ENCODE results near the gene CFAP161.

Gene CFAP161, protein sequence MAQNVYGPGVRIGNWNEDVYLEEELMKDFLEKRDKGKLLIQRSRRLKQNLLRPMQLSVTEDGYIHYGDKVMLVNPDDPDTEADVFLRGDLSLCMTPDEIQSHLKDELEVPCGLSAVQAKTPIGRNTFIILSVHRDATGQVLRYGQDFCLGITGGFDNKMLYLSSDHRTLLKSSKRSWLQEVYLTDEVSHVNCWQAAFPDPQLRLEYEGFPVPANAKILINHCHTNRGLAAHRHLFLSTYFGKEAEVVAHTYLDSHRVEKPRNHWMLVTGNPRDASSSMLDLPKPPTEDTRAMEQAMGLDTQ

DNA sequence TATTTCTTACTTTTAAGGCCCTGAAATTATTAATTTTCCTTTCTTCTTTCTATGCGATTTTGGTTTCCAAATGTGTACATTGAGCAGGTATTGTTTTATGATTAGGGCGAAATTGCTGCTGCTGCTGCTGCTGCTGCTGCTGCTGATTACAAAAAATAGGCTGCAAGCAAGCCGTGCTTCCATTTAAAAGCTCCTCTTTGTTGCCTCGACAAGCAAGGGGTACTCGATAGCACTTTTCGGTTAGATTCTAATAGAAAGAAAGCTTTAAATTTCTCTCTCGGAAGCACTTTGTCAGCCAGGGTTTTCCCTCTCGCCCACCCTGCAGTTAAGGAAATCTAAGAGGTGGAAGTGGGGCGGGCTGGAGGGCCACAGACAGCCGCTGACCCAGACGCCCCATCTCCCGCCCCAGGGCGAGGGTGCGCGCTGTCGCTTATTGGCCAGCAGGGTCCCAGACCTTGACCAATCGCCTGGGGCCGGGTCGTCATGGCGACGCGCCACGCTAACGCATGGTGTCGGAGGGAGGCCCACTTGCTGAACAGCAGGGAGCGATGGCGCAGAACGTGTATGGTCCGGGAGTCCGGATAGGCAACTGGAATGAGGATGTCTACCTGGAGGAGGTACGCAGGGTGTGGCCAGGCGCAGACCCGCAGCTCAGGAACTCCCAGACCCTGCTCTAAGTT, at the start of gene CFAP161:
CFAP161 (plus strand) TSS at position 489 of the 680 bp plus-strand sequence; CDS start at position 549, 60 bp downstream.
- peak; percentile 56 for DNase-seq (ENCODE audit: low read depth)

DNA sequence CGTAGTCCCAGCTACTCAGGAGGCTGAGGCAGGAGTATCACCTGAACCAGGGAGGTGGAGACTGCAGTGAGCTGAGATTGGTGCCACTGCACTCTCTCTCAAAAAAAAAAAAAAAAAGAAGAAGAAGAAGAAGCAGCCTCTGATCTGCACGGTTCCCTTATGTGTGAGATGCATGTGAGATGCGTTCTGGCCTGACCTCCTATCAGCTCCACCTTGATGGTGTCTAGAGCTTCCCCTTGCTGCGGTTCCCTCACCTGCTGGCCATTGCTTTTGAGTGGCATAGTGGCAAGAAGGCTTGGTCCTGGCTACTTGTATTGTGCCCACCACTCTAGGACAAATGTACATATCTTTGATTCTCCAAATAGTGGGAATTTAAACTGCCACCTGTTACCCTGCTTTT, 49.4 kb upstream of the CFAP161 start:
- DNase-seq (ENCODE audit: low read depth): no peak

DNA sequence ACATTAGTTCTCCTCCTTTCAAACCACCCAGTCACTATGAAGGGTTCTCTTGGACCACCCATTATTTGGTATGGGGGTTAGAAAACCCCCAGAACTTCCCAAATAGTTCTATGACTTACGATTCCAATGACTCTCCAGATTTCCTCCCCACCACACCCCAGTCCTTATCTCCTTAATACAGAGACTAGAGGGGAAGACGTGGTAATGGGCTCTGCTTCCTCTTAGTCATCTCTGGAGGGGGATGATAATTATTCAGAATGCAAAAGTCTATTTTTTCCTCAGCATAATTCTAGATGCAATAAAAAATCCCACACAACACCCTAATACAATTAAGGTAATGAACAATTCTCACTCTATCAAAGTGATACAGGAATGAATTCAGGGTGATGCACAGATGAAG, 48.9 kb upstream of the CFAP161 start:
- DNase-seq (ENCODE audit: low read depth): no peak

DNA sequence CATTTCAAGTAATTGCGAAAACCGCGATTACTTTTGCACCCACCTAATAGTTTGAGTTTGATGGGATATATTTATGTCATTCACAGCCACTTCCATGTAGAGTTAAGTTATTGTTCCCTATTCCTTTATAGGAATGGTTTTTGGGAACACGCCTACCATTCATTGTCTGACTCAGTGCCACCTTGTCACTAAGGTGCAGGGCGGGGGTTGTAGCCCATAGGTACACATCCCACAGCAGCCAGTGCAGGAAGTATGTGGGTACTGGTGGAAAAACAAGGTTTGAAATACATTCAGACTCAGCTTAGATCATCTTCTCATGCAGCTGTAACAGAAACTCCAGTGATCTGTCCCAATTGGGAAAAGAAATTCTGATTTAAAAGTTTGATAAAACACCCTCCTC, 48.2 kb upstream of the CFAP161 start:
- no peak for DNase-seq (ENCODE audit: low read depth)

DNA sequence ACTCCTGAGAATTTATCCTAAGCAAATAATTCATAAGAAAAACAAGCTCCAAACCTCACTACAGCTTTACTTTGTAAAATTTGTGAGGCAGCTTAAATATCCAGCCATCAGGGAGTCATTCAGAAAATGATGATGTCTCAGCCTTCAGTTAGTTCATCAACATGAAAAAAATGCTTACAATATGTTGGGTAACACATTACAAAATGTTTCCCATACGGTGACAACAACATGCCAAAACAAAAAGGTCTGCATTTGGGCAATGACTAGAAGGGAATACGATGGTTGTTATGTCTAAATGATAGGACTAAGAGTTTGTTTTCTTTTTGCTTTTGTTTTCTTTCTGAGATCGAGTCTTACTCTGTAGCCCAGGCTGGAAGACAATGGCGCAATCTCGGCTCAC, 47.0 kb upstream of the CFAP161 start:
- no peak for DNase-seq (ENCODE audit: low read depth)

DNA sequence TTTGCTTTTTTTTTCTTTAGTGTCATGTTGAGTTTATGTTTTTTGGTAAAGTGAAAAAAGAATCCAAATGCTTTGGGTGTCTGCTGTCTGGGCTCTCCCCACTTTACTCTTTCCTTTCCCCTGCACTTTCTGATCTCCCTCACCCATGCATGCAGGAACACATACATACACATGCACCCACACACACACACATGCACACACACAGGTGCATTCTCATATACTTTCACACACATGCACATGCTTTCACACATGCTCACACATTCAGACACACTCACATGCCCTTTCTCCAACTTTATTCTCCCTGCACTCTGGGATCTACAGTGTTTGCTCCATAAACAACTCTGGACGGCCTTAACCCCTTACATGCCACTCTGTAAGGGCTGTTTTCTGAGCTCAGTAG, 46.4 kb upstream of the CFAP161 start:
- DNase-seq (ENCODE audit: low read depth): no peak

DNA sequence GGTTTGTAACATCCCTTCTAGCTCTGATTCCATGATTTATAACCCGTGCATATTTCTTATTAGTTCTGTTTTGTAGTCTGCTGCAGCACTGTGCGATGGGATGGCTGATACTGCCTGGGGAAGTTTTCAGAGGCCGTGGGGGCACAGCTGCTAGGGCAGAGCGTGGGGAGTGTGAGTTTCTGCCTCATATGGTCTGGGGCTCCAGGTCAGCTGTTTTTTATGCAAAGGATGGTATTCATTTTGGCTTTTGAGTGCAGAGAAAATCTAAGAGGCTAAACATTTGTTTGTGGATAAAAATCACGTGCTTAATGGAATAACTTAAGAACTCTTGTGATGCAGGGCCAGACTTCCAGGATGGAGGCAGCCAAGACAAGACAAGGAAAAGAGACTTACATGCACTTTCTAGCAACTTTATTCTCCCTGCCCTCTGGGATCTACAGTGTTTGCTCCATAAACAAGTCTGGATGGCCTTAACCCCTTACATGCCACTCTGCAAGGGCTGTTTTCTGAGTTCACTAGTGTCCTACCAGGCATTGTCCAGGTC, 45.5 kb upstream of the CFAP161 start:
- DNase-seq (ENCODE audit: low read depth): no peak

DNA sequence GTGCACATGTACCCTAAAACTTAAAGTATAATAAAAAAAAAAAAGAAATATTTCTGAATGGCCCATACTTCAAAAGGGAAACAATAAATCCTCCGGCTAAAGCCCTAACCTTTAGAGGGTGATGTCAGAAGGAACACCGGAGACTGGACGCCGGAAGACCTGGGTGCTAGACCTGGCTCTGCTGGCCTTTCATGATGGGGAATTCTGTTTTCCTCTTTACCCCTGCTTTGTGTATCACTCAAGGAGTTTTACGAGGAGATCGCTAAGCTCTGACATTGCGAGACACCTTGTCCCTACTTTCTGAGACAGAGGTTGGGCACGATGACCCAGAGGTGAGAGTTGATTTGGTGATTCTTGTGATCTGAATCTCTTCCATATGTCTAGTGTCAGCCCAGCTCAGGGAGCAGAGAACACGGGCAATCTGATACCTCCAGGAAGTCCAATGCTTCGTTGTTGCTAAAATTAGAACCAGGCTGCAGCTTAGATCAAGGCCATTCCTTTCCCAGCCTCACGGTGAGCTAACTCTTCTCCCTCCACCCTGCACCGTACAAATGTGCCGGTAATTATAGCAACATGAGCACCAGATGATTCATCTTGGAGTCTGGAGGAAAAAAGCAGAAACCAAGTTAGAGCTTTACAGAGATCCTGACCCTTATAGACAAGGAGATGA, 42.0 kb upstream of the CFAP161 start:
- DNase-seq (ENCODE audit: low read depth): peak; percentile 69

DNA sequence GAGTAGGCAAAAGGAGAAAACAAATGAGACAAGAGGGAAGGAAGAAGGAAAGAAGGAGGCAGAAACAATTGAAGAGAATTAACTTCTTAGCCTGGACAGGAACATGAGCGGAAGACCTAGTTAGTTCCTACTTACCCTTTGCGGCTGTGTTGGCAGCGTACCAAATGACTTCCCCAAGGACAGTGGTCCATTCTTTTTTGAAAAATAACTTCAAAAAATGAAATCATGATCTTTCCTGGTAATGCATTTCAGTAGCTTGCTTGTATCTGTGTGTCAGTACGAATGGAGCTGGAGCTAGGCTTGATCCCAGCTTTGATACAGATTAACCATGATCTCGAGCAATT, 41.5 kb upstream of the CFAP161 start:
- DNase-seq (ENCODE audit: low read depth): no peak

DNA sequence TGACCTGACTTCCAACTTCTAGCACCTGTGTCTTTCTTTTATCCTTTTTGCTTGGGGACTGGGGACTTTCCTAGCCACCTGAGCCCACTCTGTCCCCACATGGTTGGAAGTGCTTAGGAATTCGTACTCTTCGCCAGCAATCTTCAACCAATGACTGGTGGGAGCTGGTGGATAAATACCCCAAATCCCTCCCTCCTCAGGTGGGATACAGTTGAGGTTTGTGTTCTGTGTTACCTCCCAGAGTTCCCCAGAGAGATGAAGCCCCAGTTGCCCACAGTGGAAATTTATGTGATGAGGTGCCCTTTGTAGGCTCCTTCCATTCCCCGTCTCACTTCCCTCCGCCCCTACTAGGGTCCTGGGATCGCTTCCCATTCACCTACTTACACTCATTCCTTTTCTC, 40.1 kb upstream of the CFAP161 start:
- no peak for DNase-seq (ENCODE audit: low read depth)

DNA sequence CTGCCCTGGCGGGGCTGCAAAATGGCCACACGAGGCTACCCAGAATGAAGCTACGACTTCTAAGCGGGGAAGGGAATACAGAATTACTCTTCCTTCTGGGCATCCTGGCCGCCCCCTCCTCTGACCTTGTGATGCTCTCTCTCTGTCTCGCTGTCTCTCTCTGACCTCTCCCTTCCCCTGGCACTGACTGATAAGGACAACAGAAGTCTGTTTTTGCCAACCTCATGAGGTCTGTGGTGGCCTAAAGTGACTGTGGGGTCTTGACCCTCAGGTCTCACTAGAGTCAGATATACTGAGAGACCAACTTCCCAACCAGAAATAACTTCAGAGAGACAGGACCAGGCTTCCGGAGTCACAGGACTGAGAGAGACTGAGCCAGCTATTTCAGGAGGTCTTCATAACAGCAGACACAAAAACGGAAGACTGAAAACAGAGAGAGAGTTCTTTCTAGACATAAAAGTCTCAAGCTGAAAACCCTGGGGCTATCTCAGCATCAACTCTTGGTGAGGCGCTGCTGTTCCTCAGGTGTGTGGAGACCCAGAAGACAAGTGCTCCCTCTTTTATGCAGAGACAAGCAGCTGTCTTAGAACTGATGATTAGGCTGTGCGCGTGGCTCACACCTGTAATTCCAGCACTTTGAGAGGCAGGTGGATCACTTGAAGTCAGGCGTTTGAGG, 38.2 kb upstream of the CFAP161 start:
- no peak for DNase-seq (ENCODE audit: low read depth)

DNA sequence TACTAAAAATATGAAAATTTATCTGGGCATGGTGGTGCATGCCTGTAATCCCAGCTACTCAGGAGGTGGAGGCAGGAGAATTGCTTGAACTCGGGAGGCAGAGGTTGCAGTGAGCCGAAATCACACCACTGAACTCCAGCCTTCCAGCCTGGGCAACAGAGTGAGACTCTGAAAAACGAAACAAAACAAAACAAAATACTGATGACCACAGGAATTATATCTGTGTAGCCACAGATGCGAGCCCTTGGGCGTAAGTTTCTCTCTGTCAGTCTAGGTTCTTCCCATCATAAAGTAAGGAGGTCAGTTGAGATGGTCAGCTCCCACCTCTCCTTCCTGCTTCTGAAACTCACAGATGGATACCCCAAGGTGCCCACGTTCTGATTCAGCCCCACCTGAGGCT, 37.7 kb upstream of the CFAP161 start:
- no peak for DNase-seq (ENCODE audit: low read depth)

DNA sequence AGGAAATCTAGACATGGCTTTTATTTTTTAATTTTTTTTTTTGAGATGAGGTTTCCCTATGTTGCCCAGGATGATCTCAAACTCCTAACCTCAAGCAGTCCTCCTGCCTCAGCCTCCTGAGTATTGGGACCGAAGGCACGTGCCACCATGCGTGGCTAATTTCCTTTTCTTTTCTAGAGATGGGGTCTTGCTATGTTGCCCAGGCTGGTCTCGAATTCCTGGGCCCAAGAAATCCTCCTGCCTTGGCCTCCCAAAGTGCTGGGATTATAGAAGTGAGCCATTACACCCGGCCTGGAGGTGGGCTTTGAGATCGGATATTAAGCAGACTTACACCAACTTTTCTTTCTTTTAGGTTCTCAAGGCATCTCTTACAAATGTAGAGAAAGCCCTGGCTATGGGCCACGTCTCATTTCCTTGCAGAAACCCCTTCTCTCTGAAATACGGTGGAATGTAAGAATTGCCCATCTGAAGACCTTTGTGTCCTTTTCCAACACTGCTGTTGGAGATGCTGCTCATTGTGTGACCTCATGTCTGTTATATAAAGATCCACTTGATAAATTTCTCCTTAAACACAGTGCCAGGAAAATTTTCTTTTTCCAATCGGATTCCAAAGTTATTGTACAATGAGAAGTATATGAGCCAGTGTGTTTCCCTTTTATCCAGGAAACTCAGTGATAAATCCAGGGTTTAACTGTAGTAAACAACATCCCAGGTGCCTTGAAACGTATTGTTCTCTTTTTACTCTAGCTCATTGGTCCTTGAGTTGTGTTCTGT, 36.8 kb upstream of the CFAP161 start:
- no peak for DNase-seq (ENCODE audit: low read depth)

DNA sequence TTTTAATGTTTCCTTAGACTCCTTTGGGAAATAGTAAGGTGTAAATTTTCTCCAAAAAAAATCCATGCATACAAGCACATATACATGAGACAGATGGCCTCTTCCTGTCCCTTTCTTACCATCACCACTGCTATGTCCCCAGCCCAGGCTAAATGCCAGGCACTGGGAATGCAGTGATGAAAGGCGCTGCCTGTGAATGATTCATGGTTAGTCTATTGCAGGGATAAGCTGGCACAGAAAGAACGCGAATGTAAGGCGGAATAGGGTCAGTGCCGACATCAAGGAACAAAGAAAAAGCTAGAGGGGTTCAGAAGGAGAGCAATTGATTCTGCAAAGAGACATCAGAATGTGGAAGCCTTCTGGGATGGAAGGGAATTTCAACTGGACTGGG, 36.2 kb upstream of the CFAP161 start:
- DNase-seq (ENCODE audit: low read depth): no peak

DNA sequence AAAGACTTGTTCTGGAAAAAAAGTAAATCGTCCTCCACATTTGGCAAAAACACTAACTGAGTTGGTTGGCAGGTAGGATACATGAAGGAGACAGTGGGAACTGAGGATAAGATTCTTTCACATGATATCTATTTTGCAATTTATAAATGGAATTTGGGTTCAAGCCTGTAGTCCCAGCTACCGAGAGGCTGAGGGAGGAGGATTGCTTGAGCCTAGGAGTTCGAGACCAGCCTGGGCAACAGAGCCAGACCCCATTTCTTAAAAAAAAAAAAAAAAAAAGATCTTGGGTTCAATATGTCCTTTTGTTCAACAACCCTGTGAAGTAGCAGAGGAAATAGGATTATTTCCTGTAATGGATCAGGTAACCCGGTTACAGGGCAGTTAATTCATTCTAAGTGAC, 35.7 kb upstream of the CFAP161 start:
- no peak for DNase-seq (ENCODE audit: low read depth)

DNA sequence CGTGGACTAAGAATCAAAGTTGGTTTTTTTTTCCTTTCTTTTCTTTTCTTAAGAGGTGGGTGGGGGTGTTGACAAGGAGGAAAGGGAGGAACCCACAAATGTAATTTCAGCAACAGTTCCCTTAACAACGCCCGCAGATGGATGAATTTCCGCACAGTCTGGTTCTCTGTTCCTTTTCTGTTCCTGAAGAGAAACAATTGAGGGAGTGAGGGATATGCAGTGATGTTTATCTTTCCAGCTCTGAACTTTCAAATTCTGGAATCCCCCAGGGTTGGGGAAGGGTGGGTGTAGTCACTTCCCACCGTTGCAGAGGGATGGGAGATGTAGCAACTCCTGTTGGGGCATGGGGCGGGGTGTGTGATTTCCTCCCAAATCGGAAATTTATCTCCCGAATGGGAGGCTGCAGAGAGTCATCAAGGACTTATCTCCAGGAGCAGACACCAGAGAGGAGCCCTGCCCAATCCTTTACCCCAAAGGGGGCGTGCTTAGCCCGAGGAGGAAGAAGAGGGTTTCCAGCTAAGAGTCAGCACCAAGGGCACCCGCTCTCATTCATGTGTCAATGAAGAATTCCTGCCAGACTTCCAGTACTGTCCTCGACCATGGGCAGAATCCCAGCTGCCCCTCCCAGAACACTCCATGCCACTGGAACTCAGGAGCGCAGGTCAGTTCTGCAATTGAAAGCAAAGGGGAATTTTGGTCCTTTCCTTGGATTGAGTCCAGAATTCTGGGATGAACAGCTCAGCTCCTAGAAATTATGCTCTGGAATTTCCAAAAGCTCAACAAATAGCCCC, 35.0 kb upstream of the CFAP161 start:
- DNase-seq (ENCODE audit: low read depth): no peak

DNA sequence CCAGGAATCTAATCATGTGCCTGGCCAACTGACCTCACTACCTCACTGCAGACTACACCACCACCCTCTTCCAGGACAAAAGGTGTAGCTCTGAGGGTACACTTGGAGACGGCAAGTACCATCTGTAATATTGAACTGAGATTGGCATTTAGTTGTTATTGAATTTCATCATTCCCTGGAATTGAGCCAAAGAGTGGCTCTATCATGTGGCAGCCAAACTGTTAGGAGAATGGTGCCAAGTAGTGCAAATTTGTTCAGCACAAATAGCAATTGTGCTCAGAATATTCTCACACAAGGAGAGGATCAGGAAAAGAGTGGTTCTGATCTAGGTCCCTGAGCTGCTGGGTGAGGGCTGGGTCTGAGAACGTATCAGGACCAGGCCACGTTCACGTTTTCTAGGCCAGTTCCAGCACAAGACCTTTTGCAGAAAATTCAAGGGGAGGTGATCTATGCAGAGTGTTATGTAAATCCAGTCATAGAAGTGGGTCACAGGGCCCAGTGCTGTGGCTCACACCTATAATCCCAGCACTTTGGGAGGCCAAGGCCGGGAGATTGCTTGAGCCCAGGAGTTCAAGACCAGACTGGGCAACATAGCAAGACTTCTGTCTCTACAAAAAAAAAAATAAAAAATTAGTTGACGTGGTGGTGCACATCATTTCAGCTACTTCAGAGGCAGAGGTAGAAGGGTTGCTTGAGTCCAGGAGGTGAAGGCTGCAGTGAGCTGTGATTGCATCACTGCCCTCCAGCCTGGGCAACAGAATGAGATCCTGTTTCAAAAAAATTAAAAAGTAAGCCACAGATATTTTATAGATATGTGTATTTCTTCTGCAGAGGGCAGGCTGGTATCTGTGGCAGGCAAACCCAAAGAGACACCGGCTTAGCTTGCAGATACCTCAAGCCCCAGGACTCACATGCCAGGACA, 31.9 kb upstream of the CFAP161 start:
- DNase-seq (ENCODE audit: low read depth): no peak

DNA sequence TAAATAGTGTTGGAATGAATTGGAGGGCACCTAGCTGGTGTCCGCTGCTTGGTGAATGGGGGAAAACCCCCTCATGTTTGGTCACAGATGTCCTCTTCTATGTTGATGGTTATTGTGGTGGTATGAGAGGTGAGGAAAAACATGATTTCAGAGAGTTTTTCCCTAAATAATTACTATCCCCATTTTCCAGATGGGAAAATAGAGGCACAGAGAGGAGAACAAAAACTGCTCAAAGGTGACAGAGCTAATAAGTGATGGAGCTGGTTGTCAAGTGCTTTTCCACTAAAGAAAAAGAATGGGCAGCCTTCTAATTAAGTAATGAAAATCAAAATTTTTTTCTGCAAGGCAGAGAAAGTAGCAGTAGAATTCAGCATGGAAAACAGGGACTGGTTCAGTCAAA, 30.2 kb upstream of the CFAP161 start:
- no peak for DNase-seq (ENCODE audit: low read depth)

DNA sequence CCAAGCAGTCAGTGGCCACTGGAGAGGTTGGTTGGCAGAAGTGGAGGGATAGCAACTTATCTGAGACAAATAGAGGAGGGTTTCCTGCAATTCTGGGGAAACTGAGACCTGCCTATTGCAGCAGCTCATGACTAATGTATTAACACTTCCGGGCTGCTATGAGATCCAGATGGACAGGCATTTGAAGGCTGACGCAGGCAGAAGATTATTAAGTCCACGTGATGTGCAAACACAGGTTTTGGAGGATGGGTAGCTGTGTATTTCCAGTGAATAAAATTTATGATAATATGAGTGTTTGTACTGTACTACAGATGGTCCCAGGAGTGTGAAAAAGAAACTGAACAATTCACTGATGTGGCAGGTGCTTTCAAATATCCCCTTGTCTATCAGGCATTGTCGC, 28.5 kb upstream of the CFAP161 start:
- DNase-seq (ENCODE audit: low read depth): peak; percentile 9

DNA sequence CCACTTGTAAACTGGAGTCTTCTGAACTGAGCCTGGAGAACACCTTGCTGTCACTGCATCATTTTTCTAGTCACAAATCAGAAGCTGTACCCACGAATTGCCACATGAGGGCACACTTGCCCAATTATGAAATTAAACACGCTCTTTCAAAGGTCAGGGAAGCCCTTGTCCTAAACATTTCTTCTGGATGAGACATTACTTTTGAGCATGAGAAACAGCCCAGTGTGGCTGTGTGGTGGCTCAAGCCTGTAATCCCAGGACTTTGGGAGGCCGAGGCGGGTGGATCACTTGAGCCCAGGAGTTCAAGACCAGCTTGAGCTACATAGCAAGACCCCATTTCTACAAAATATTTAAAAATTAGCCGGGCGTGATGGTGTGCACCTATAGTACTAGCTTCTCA, 27.5 kb upstream of the CFAP161 start:
- peak; percentile 81 for DNase-seq (ENCODE audit: low read depth)

All from ELR (cell line).